GM23338 (cell line): ENCODE data around the gene TMEM214. TPM values are rescaled to one million over a fixed set of nuclear protein-coding genes. Genes with fewer than 3 reads are reported as not detected.

ENCODE experiments used
- ATAC-seq: fragments of 200-7000 bp; cut with Tn5 transposase; 3 replicates; pipeline ENCODE4 v1.9.1; 2020
- DNase-seq: peaks from one replicate; pipeline ENCODE4 v3.0.0-alpha.2; 2015; ENCODE audit warnings: low spot score
- H2AFZ ChIP-seq: fragments of 200-600 bp; sonication (generic); 2 replicates; pipeline ENCODE4 v1.8.0; 2016; ENCODE audit warnings: antibody characterized with exemption, mild to moderate bottlenecking, moderate library complexity
- H3F3A ChIP-seq: fragments of 200-600 bp; sonication (generic); replicated peaks from 2 replicates; pipeline ENCODE4 v1.8.0; 2017; ENCODE audit warnings: antibody characterized with exemption, mixed run types, low read depth
- H3K27ac ChIP-seq: fragments of 200-600 bp; sonication (generic); 2 replicates; pipeline ENCODE4 v1.6.1; 2016; ENCODE audit warnings: low read depth
- H3K27me3 ChIP-seq: fragments of 200-600 bp; sonication (generic); 2 replicates; pipeline ENCODE4 v1.8.0; 2016; ENCODE audit warnings: mild to moderate bottlenecking, mixed run types, moderate library complexity; ENCODE audit not compliant: insufficient read depth
- H3K36me3 ChIP-seq: fragments of 200-600 bp; sonication (generic); 2 replicates; pipeline ENCODE4 v1.8.0; 2016; ENCODE audit warnings: mild to moderate bottlenecking; ENCODE audit not compliant: insufficient read depth
- H3K4me1 ChIP-seq: fragments of 200-600 bp; sonication (generic); 2 replicates; pipeline ENCODE4 v1.8.0; 2016; ENCODE audit warnings: mild to moderate bottlenecking, moderate library complexity; ENCODE audit not compliant: insufficient read depth
- H3K4me2 ChIP-seq: fragments of 200-600 bp; sonication (generic); 2 replicates; pipeline ENCODE4 v1.7.1; 2017; ENCODE audit warnings: mixed run types
- H3K4me3 ChIP-seq: fragments of 200-600 bp; sonication (generic); 2 replicates; pipeline ENCODE4 v1.6.1; 2016; ENCODE audit warnings: mixed run types
- H3K79me2 ChIP-seq: fragments of 200-600 bp; sonication (generic); replicated peaks from 2 replicates; pipeline ENCODE4 v1.8.0; 2017; ENCODE audit warnings: mild to moderate bottlenecking; ENCODE audit not compliant: insufficient read depth
- H3K9me2 ChIP-seq: fragments of 200-600 bp; sonication (generic); 2 replicates; pipeline ENCODE4 v1.8.0; 2017; ENCODE audit not compliant: insufficient read depth
- H4K20me1 ChIP-seq: fragments of 200-600 bp; sonication (generic); replicated peaks from 2 replicates; pipeline ENCODE4 v1.8.0; 2017; ENCODE audit warnings: mild to moderate bottlenecking; ENCODE audit not compliant: insufficient read depth
- H3K27ac Mint-ChIP-seq: 2 replicates; pipeline ENCODE4 v1.8.0; 2020; ENCODE audit warnings: inconsistent platforms, mild to moderate bottlenecking, moderate library complexity, mixed read lengths
- H3K27me3 Mint-ChIP-seq: 3 replicates; pipeline ENCODE4 v1.8.0; 2022; ENCODE audit warnings: low read depth, mild to moderate bottlenecking, moderate library complexity, mixed read lengths, inconsistent platforms; ENCODE audit not compliant: insufficient read depth, poor library complexity
- H3K36me3 Mint-ChIP-seq: 3 replicates; pipeline ENCODE4 v1.8.0; 2021; ENCODE audit warnings: low read depth, mild to moderate bottlenecking, inconsistent platforms, moderate library complexity, mixed read lengths
- H3K4me1 Mint-ChIP-seq: 3 replicates; pipeline ENCODE4 v1.8.0; 2020; ENCODE audit warnings: mild to moderate bottlenecking, inconsistent platforms, mixed read lengths
- H3K4me3 Mint-ChIP-seq: 3 replicates; pipeline ENCODE4 v1.8.0; 2021; ENCODE audit warnings: moderate library complexity, mild to moderate bottlenecking, inconsistent platforms, mixed read lengths
- H3K9me3 Mint-ChIP-seq: 3 replicates; pipeline ENCODE4 v1.8.0; 2020; ENCODE audit warnings: moderate library complexity, mild to moderate bottlenecking, inconsistent platforms, mixed read lengths
- CREB1 ChIP-seq: fragments of 250-450 bp; sonication (Bioruptor Pico); IDR thresholded peaks from 2 replicates; pipeline ENCODE4 v1.5.0; 2020; ENCODE audit warnings: low read depth, mild to moderate bottlenecking, moderate library complexity
- CTCF ChIP-seq, 2 experiments: fragments of 200-600 bp in 1 of 2; sonication (generic) in 1 of 2; conservative IDR thresholded peaks; 2 replicates each; pipeline versions ENCODE4 v1.5.1 to v1.6.1; 2016 to 2017; ENCODE audit warnings: antibody characterized with exemption in 2 of 2, low read depth in 2 of 2, mild to moderate bottlenecking in 2 of 2, moderate library complexity in 1 of 2
- POLR2AphosphoS5 ChIP-seq: IDR thresholded peaks from 2 replicates; pipeline ENCODE4 v1.6.1; 2016; ENCODE audit warnings: antibody characterized with exemption, low read depth
- STAT1 ChIP-seq: IDR thresholded peaks from one replicate; pipeline ENCODE4 v1.6.1; 2016; ENCODE audit warnings: antibody characterized with exemption; ENCODE audit not compliant: unreplicated experiment
- polyA plus RNA-seq: library from polyadenylated mRNA; unstranded; fragments of >200 nt; fragmentation: Nextera tagmentation; extraction: Ambion mirVana; gene quantifications from 2 replicates; pipeline ENCODE4 v1.2.1, GENCODE V29; 2016
- total RNA-seq: library from RNA; depleted of rRNA; stranded (reverse); fragments of >200 nt; shearing (Covaris generic); gene quantifications from 2 replicates; pipeline ENCODE4 v1.2.3, GENCODE V29; 2014
- TF ChIP-seq, protein P1 (sequence below): IDR thresholded peaks from 2 replicates; pipeline ENCODE4 v1.6.1; 2016; ENCODE audit warnings: antibody characterized with exemption

The TMEM214 gene
- total and polyA plus RNA-seq, 2 experiments from 2014 or later, result 18.4 to 36.5 TPM

- no peaks in the 10 kb centered on the region; the same call in 1 of the 2 replicates for H4K20me1 ChIP-seq
- peaks cover 16% of the 10 kb centered on the region for H3K27me3 ChIP-seq
- Mint-ChIP-seq H3K27ac (no peak overlapping the region), H3K4me3 (peak overlapping the region; percentile 82), H3K36me3 (no peaks in the 10 kb centered on the region), H3K4me1 (peaks cover 30% of the 10 kb centered on the region), H3K9me3 (no peaks in the 10 kb centered on the region; the same call in 2 of the 3 replicates), H3K27me3 (peaks cover 26% of the 10 kb centered on the region)
- peak; percentile 91 for DNase-seq
- H3K79me2 ChIP-seq, result no peaks in the 10 kb centered on the region
- H3K36me3 ChIP-seq, result no peaks in the 10 kb centered on the region
- H3K27ac ChIP-seq, result no peak overlapping the region
- peak; percentile 83 for ATAC-seq
- peaks cover 15% of the 10 kb centered on the region for H3K4me1 ChIP-seq
- peak overlapping the region; percentile 87 for H3K4me3 ChIP-seq
- peaks cover 8% of the 10 kb centered on the region; the same call in 1 of the 2 replicates for H3F3A ChIP-seq
- TF ChIP-seq CREB1 (CRISPR knock-in tag) (peak; percentile 84), POLR2AphosphoS5 (peak; percentile 60; the same call in 1 of the 2 replicates), CTCF (conservative IDR thresholded peaks at IDR 0.05; ENCODE audit: low read depth in 2 of 2) (peak; percentile 47 to 89)
- TF ChIP-seq, protein P1, sequence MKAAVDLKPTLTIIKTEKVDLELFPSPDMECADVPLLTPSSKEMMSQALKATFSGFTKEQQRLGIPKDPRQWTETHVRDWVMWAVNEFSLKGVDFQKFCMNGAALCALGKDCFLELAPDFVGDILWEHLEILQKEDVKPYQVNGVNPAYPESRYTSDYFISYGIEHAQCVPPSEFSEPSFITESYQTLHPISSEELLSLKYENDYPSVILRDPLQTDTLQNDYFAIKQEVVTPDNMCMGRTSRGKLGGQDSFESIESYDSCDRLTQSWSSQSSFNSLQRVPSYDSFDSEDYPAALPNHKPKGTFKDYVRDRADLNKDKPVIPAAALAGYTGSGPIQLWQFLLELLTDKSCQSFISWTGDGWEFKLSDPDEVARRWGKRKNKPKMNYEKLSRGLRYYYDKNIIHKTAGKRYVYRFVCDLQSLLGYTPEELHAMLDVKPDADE, result no peak
- H3K9me2 ChIP-seq, result no peaks in the 10 kb centered on the region
- H3K4me2 ChIP-seq, result peak overlapping the region; percentile 91
- peak overlapping the region; percentile 99 for H2AFZ ChIP-seq
These were observed 53.4 kb downstream of the TMEM214 start for GRCh38 chr2:27086090-27086723.

DNA sequence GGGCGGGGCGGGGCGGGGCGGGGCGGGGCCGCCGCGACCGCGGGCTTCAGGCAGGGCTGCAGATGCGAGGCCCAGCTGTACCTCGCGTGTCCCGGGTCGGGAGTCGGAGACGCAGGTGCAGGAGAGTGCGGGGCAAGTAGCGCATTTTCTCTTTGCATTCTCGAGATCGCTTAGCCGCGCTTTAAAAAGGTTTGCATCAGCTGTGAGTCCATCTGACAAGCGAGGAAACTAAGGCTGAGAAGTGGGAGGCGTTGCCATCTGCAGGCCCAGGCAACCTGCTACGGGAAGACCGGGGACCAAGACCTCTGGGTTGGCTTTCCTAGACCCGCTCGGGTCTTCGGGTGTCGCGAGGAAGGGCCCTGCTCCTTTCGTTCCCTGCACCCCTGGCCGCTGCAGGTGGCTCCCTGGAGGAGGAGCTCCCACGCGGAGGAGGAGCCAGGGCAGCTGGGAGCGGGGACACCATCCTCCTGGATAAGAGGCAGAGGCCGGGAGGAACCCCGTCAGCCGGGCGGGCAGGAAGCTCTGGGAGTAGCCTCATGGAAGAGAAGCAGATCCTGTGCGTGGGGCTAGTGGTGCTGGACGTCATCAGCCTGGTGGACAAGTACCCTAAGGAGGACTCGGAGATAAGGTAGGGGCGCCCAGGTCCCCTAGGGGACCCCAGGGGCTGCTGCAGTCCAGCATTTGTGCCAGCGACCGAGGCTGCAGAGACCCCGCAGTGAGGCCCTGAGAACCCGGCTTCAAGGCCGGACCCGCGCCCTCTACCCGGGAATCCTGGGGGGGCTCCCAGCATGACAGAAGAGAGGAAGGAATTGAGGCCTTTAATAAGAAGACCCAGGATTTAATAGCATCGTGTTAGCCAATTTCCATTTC, 54.2 kb downstream of the TMEM214 start, which contains the start of gene KHK:
TSS of gene KHK (plus strand) at position 49 of the 870 bp plus-strand sequence. CDS start at position 537, 488 bp downstream.
- Histone ChIP-seq H4K20me1 (no peaks in the 10 kb centered on the region; the same call in 1 of the 2 replicates), H2AFZ (peak within 1 kb of the TSS; percentile 99), H3K4me2 (peak within 1 kb of the TSS; percentile 95), H3K27me3 (peaks cover 16% of the 10 kb centered on the region), H3K27ac (no peak within 1 kb of the TSS), H3K4me1 (peaks cover 10% of the 10 kb centered on the region), H3K36me3 (no peaks in the 10 kb centered on the region), H3K9me2 (no peaks in the 10 kb centered on the region), H3K4me3 (peak within 1 kb of the TSS; percentile 87), H3K79me2 (no peaks in the 10 kb centered on the region), H3F3A (peaks cover 8% of the 10 kb centered on the region; the same call in 1 of the 2 replicates)
- Mint-ChIP-seq H3K27me3 (peaks cover 25% of the 10 kb centered on the region), H3K4me3 (peak within 1 kb of the TSS; percentile 82), H3K9me3 (no peaks in the 10 kb centered on the region; the same call in 2 of the 3 replicates), H3K27ac (no peak within 1 kb of the TSS), H3K36me3 (no peaks in the 10 kb centered on the region), H3K4me1 (peaks cover 25% of the 10 kb centered on the region)
- ATAC-seq, result peak; percentile 51
- peak; percentile 71 for DNase-seq
- TF ChIP-seq STAT1, result no peak
- peak; percentile 57 for TF ChIP-seq POLR2AphosphoS5
